ENCODE data around the gene KANSL3. TPM values are rescaled to one million over a fixed set of nuclear protein-coding genes. Genes with fewer than 3 reads are reported as not detected.

Gene KANSL3
- total and polyA plus RNA-seq, 2 donors (not counting 3 experiments of a cell fraction or from before 2014, with no cell fraction given) = 27.7 to 36.9 TPM

- FAIRE-seq (no peak), DNase-seq (ENCODE audit: low read depth, low spot score) (no peak)
- no peak overlapping the region for H3K27ac ChIP-seq (ENCODE audit: insufficient read depth, low read depth, low read length)
- H3K4me3 ChIP-seq (replicated peaks in 1 of 3; ENCODE audit: insufficient read depth in 1 of 3, low read depth in 1 of 3, low read length in 3 of 3) = no peak overlapping the region
- no TSS peak for BruUV-seq (replicated peaks)
- intact Hi-C loops (cut with micrococcal nuclease) (no loop called here), dilution Hi-C loops (cut with MboI; ENCODE audit: extremely low pct_ligation_motif_present, low sequenced_read_pairs) (no loop called here)
- peaks cover 9 to 27% of the 10 kb centered on the region in 2 experiments for H3K36me3 ChIP-seq (ENCODE audit: control insufficient read depth in 2 of 2, extremely low read depth in 1 of 2, insufficient read depth in 2 of 2, low read length in 2 of 2)
- H3K27me3 ChIP-seq (ENCODE audit: control insufficient read depth in 2 of 2, insufficient read depth in 2 of 2, low read length in 2 of 2) = no peaks in the 10 kb centered on the region
- H3K79me2 ChIP-seq (ENCODE audit: control insufficient read depth, insufficient read depth, low read length) = peaks cover 5% of the 10 kb centered on the region
- peaks cover 2% of the 10 kb centered on the region for H3K4me1 ChIP-seq (ENCODE audit: control insufficient read depth, extremely low read depth, insufficient read depth, low read length)
- H3K4me2 ChIP-seq (ENCODE audit: insufficient read depth, low read length) = no peak overlapping the region
- H3K9me1 ChIP-seq (replicated peaks; ENCODE audit: control insufficient read depth, extremely low read depth, insufficient read depth, low read length) = no peaks in the 10 kb centered on the region
- no peak overlapping the region for H2AFZ ChIP-seq (ENCODE audit: low read depth, low read length)
- TF ChIP-seq MYC (IDR thresholded peaks at IDR 0.05; ENCODE audit: low read depth, low read length) (no peak), EZH2 (IDR thresholded peaks at IDR 0.05; ENCODE audit: borderline replicate concordance, low read depth, low read length, severe bottlenecking) (no peak), POLR2AphosphoS5 (IDR thresholded peaks at IDR 0.05; ENCODE audit: insufficient read depth, low read depth, low read length) (no peak), FOS (IDR thresholded peaks at IDR 0.05; ENCODE audit: borderline replicate concordance, insufficient read depth, low read length) (no peak), MAX (IDR thresholded peaks at IDR 0.05; ENCODE audit: insufficient read depth, insufficient read length) (no peak), GATA2 (IDR thresholded peaks at IDR 0.05; ENCODE audit: insufficient read depth, insufficient read length, low read depth, low read length) (no peak), JUN (IDR thresholded peaks at IDR 0.05; ENCODE audit: borderline replicate concordance, insufficient read depth, insufficient read length, low read depth) (no peak), CTCF (IDR thresholded peaks at IDR 0.05; ENCODE audit: extremely low read depth in 1 of 2, insufficient read depth in 1 of 2, low read depth in 1 of 2, low read length in 2 of 2) (no peak)
- H3K9ac ChIP-seq (replicated peaks; ENCODE audit: extremely low read depth, insufficient read depth, low read length) = no peak overlapping the region
- no peaks in the 10 kb centered on the region for H3K9me3 ChIP-seq (replicated peaks; ENCODE audit: control insufficient read depth, insufficient read depth, low read length)
- ChIA-PET CTCF (interaction anchor here (0.7 to 0.8 kb wide), 2 partner anchors 16 to 89 kb away, joined by 3 read pairs; no protein-coding TSS in a partner anchor), POLR2A (no interaction called here)
- no peaks in the 10 kb centered on the region for H4K20me1 ChIP-seq (replicated peaks; ENCODE audit: control insufficient read depth, extremely low read depth, insufficient read depth, low read length)
Observed at GRCh38 chr2:96616128-96616527, 22.0 kb downstream of the KANSL3 start.

Measured in endothelial cell of umbilical vein (primary cell).